GM19193 (cell line): ENCODE results near the gene SURF6.

ENCODE experiments used
- POLR2A ChIP-seq: IDR thresholded peaks from 4 replicates; pipeline ENCODE4 v1.6.1; 2011; ENCODE audit not compliant: insufficient read depth, insufficient read length; ENCODE audit errors: extremely low read depth

SURF6 gene

GRCh38 chr9:133323991-133324703 is 11.8 kb downstream of the SURF6 start:
- TF ChIP-seq POLR2A = no peak

- no peak for TF ChIP-seq POLR2A
Measured at GRCh38 chr9:133323211-133323610, 12.8 kb downstream of the SURF6 start.

DNA sequence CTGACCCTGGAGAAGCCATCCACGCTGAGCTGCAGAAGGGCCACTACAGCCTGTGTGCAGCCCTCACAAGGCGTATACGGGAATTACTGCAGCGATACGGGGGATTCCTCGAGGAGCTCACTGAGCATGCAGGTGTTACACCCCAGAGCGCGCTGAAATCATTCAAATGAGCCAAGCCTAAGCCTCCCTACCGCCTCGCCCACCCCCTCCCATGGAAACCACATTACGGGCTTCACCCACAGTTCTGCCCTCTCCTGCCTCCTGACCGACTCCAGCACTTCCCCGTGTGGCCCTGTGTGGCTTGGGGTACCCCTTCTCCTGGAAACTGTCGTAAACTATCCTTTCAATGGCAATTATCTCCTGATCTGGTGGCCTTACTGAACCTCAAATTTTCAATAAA is 13.3 kb downstream of the SURF6 start:
- TF ChIP-seq POLR2A = no peak

DNA sequence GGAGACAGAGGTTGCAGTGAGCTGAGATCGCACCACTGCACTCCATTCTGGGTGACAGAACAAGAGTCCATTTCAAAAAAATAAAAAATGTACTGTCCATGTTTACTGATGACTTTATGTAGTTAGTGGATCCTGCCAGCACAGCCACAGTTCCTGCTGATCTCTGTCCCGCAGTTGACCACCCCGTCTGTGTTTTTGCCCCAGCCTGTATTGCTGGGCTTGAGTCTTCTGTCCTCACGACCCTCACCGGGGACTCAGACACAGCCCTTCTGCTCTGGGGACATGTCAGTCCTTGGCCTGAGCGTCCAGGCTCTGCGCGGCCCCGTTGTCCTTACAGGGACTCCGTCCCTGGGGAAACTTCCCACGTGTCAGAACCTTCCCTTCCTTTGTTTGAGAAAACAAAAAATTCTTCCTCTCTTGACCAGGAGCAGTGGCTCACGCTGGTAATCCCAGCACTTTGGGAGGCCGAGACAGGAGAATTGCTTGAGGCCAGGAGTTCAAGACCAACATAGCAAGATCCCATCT is 14.5 kb downstream of the SURF6 start:
- TF ChIP-seq POLR2A = no peak

- TF ChIP-seq POLR2A = no peak
Measured at GRCh38 chr9:133320421-133320881, 15.5 kb downstream of the SURF6 start.

DNA sequence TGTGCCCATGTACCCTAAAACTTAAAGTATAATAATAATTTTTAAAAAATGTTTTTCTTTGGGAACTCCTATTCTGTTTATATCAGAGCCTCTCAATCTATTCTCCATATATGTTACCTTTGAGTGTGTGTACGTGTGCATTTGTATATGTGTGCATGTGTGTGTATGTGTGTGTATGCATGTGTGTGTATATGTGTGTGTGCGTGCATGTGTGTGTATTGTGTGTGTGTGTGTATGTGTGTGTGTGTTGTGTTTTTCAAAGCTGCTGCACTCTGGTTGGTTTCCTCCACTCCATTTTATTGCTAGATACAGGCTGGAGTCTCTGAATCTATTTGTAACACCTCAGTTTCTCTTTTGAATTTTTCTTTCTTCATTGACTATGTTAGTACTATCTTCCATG is 20.0 kb downstream of the SURF6 start:
- no peak for TF ChIP-seq POLR2A

GRCh38 chr9:133309608-133310007 is 26.4 kb downstream of the SURF6 start:
- no peak for TF ChIP-seq POLR2A

DNA sequence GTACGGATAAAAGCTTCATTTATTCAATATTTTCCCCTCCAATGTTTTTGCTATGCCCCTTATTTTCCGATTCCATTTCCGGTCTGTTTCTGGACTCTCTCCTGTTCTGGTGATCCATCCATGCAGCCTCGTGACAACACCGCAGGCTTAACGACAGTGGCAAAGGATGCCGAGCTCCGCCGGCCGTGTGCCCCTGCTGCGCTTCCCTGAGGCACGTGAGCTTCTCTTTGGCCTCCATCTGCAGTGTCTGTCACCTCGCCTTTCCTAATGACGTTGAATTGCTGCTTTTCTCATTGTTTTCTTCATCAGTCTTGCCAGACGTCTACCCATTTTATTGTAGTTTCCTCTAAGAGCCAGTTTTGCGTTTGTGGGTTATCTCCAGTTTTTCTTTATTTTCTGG is 28.7 kb downstream of the SURF6 start:
- TF ChIP-seq POLR2A = no peak

GRCh38 chr9:133306242-133307204 is 29.5 kb downstream of the SURF6 start:
- no peak for TF ChIP-seq POLR2A

DNA sequence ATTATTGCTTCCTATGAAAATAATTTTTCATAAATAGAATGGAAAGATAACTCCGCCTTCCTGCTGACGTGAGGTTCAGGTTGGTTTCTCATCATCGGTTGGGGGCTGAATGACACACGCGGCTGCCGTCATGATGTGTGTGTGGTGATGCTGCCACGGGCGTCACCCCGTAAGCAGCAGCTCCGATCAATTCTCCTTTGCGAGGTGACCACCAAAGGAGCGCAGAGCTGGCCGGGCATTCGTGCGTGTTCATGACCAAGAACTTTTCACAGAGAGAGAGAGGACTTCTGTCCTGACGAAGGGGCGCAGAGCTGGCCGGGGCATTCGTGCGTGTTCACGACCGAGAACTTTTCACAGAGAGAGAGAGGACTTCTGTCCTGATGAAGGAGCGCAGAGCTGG is 30.3 kb downstream of the SURF6 start:
- TF ChIP-seq POLR2A = no peak

DNA sequence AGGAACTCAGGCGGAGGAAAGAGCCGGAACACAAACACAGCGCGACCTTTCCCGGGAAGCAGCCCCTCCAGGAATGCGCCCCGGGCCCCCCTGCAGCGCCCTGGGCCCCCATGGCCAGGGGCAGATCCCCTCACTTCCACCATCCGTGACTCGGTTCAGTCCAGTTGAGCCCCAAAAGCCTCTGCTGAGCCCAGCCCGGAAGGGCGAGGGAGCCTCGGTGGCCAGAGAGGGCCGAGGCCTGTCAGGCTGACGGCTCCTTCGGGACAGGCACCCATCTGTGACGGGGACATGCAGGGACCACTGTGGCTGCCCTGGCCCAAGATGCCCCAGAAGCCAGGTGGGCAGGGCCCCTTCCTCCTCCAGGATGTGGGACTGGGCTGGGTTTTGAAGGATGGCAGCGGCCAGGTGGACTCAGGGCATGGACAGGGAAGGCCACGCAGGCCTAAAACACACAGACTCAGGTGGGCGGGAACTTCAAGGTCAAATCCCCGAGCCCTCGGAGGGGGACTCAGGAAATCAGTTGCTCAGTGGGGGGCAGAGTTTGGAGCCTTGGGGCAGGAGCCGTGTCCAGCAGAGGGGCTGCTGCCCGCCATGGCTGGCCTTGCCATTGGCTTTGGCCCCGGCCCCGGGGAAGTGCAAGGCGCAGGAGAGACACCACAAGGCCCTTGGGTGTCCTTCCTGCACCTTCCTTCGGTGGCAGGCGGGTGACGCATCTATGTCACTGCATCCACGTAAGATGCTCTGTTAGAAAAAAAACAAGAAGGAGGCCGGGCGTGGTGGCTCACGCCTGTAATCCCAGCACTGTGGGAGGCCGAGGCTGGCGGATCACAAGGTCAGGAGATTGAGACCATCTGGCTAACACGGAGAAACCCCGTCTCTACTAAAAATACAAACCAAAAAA is 31.3 kb downstream of the SURF6 start:
- TF ChIP-seq POLR2A = no peak

GRCh38 chr9:133304158-133304470 is 31.9 kb downstream of the SURF6 start:
- no peak for TF ChIP-seq POLR2A

- TF ChIP-seq POLR2A = no peak
Measured at GRCh38 chr9:133303266-133304157, 32.5 kb downstream of the SURF6 start.
